Hematopoietic multipotent progenitor cell treated with erythropoietin and hydrocortisone succinate and interleukin-3 and kit ligand, for 4 days (in vitro differentiated cells): ENCODE data around the gene CLCNKB.
A peak's percentile ranks its signal among the peaks of the same experiment; 100 is the strongest.
"Not testable (repeated sequence)": the region's sequence is repeated elsewhere in the genome, so short reads cannot be mapped to it uniquely, and the experiment has no call there.

Experiments
- DNase-seq: peaks from one replicate; pipeline ENCODE4 v3.0.0-alpha.2; 2015

CLCNKB gene

GRCh38 chr1:16015960-16016901 is 27.4 kb upstream of the CLCNKB start:
- DNase-seq: no peak

GRCh38 chr1:16017076-16017460 is 26.5 kb upstream of the CLCNKB start:
- DNase-seq: no peak

DNA sequence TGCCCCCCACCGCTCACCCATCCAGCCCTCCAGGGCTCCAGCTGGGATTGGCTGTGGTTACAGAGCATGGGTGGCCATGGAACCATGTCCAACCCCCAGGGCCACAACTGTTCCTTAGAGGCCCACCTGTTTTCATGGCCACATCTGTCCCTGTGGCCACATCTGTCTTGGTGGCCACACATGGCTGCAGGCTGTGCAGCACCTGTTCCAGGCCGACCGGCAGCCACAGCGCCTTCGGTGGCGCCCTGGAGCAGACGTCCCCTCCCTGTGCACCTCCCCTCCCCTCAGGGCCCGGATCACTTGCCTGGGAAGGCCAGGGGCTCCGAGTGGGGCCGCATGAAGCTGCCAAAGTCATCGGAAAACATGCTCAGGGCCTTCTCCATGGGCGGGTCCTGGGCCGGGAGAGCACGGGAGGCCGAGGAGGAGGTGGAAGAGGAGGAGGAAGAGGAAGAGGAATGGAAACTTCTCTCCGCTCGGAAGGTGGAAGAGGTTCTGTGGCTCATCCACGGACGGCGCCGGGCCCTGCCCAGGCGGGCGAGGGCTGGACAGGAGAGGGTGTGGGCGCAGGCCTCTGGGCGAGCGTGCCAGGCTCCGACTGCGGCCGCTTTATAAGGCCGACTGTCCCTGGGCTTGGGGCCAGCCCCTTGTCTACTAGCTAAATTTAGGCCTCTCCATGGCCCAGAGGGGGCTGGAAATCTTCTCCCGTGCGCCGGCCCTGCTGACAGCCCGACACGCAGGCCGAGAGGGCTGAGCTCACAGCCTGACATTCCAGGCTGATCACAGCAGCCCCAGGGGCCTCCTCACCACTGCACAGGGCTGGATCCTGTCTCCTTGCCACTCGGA is 25.9 kb upstream of the CLCNKB start, which contains the start of gene HSPB7:
TSS of gene HSPB7 (minus strand) at position 583 of the 843 bp plus-strand sequence. CDS start at position 503, 80 bp downstream.
- DNase-seq: no peak

GRCh38 chr1:16018308-16018707 is 25.3 kb upstream of the CLCNKB start:
- DNase-seq: no peak

DNA sequence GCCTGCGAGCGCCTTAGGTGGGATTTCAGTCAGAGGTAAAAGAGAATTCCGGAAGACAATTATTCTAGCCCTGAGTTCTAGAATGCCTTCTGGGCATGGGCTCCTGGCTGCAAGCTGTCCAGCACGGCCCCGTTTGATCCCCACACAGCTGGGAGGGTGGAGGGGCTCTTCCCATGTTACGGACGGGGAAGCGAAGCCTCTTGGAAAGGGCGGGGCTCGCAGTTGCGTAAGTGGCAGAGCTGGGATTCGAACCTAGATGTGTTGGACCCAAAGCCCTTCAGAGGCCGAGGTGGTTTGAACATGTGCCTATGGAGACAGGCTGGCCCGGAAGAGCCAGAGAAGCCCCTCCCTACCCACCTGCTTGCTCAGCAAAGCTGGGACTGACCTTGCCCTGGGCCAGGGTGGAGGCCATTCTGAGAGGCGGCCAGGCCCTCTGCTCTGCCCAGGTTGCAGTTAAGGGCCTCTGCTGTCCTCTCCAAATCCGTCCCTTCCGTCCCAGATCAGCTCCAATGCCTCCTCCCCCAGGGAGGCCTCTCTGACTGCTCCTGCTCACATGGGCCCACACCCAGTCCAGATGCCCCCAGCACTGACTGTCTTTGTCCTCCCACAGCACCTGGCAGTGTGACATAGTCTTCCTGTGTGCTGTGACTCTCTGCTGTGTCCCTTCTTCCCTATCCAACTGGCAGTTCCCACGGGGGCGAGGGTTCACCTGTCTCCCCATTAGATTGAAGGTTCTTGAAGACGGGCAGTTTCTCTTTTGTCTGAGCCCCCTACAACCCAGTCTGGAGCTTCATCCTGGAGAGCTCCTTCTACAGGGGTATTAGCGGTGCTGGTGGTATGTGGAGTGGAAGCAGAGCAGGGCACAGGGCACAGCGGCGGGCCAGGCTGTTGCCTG is 24.6 kb upstream of the CLCNKB start:
- no peak for DNase-seq

DNA sequence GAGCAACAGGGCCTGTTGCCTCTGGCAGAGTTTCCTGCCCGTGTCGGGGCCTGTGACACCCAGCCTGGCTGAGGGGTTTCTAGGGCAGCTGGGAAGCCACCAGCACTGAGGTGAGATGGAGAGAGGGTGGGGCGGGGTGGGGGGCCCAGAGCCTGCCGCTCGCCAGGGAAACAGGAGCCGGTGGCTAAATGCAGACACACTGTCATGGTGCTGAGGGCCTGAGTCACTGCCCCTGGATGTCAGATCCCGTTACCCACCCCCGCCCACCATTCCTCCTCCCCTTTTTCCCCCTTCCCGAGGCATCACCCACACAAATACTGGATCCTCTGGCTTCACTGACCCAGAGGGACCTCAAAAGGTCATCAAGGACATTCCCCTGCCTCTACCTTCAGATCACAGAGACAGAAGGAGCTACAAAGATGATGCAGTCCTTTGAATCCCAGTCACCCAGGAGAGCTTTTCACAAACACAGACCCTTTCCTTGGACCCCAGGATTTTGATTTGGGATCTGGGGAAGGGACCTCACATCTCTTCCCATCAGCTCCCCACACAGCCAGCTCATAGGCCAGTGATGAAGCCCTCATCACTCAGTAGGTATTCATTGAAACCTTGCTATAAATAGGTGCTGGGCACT is 23.8 kb upstream of the CLCNKB start:
- DNase-seq: no peak

DNA sequence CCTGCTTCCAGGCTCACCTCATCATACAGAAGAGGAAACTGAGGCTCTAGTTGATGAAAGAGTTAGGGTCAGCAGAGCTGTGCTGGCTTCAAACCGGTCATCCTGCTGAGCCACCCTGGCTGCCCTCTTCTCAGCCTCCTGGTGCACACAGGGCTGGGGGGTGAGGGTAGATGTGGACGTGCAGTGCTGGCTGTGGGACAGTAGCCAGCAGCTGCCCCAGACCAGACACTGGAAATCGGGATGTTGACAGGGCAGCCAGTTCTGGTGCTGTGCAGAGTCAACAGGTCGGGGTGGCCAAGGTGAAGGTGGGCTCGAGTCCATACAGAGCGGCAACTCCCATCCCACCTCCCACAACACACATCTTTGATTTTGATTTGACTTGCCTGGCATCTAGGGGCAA is 23.3 kb upstream of the CLCNKB start:
- no peak for DNase-seq

GRCh38 chr1:16020878-16021277 is 22.7 kb upstream of the CLCNKB start:
- DNase-seq: not testable (repeated sequence)

DNA sequence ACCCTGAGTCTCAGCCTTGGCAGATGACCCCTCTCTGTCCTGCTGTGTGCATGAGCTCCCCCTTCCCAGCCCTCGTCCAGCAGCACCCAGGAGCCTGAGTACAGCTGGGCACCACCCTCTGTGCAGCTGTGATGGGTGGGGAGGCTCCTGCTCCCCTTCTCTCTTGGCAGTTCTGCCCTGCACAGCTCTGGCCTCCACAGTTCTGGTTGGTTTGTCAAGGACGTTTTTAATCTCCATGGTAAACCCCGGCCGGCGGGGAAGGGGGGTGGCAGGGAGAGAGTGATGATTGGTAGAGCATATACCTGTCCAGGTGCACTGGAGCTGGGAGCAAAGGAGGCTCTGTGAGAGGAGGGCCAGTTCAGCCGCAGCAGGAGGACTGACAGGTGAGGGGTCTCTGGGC is 21.9 kb upstream of the CLCNKB start, which contains the start of gene CLCNKA:
TSS of gene CLCNKA (plus strand) at position 356 of the 400 bp plus-strand sequence. CDS start 584 bp downstream, outside the sequence.
- no peak for DNase-seq

GRCh38 chr1:16022393-16022792 is 21.2 kb upstream of the CLCNKB start:
- no peak for DNase-seq

DNA sequence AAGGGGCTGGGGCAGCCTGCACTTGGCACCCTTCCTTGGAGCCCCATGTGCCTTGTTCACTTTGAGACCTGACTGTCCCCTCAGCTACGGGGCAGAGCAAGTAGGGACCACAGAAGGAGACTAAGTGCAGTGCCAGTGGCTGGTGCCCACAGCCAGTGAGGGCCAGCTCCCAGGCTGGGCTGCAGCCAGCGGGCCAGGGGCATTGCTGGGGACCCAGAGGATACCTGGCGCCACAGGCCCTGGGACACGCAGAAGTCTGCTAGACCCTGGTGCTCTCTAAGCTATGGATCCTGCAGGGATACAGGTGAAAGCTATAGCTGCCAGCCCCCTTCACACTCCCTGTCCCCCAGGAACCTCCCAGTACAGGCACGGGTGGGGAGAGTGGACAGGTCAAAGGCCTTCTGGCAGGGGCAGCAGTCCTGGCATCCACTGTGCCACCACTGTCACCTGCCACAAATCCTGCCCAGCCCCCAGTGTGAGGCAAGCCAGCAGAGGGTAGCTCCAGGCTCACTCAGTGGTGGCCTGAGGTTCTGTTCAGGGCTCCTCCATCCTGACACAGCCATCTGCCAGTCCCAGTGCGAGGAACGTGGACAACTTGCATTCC is 20.4 kb upstream of the CLCNKB start:
- DNase-seq: no peak

DNA sequence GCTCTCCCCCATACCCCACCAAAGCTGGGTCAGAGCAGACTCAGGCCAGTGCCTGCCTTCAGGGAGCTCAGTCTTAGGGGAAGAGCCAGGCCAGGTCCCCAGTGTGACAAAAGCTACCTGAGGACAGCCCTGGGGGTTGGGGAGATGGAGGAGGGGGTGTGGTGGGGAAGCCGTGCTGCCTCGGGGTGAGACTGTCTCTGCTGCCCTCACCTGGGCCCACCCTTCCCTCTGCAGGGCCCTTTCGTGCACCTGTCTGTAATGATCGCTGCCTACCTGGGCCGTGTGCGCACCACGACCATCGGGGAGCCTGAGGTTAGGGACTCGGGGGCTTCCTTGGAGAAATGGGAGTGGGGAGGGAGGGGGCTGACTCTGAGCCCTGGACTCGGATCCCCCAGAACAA is 17.3 kb upstream of the CLCNKB start:
- not testable (repeated sequence) for DNase-seq

- peak; percentile 56 for DNase-seq
Measured at GRCh38 chr1:16026723-16027484, 16.7 kb upstream of the CLCNKB start.

- no peak for DNase-seq
Measured at GRCh38 chr1:16028237-16029002, 15.2 kb upstream of the CLCNKB start.

DNA sequence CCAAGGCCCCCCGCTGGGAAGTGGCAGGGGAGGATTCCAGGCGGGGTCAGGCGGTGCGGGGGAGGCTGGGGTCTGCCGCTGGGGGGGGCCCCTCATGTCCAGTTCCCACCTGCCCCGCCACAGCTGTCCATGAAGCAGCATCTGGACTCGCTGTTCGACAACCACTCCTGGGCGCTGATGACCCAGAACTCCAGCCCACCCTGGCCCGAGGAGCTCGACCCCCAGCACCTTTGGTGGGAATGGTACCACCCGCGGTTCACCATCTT is 14.6 kb upstream of the CLCNKB start:
- DNase-seq: not testable (repeated sequence)

DNA sequence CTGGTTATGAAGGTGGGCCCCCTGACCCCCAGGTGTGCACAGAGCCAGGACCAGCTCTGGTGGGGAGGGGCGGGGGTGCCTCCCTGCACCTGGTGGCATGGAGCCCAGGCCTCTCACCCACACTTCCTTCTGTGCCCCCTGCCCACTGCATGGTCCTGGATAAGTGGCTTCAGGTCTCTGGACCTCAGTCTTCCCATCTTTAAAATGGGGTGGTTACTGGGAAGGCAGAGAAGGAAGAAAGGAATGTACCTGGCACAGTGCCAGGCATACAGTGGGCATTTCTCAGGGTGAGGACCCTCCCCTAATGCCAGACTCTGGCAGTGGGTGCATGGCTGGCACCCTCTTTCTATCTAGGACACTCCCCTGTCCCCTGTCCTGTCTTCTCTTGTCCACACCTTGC is 14.3 kb upstream of the CLCNKB start:
- no peak for DNase-seq

- DNase-seq: no peak
Measured at GRCh38 chr1:16031551-16031950, 12.0 kb upstream of the CLCNKB start.

DNA sequence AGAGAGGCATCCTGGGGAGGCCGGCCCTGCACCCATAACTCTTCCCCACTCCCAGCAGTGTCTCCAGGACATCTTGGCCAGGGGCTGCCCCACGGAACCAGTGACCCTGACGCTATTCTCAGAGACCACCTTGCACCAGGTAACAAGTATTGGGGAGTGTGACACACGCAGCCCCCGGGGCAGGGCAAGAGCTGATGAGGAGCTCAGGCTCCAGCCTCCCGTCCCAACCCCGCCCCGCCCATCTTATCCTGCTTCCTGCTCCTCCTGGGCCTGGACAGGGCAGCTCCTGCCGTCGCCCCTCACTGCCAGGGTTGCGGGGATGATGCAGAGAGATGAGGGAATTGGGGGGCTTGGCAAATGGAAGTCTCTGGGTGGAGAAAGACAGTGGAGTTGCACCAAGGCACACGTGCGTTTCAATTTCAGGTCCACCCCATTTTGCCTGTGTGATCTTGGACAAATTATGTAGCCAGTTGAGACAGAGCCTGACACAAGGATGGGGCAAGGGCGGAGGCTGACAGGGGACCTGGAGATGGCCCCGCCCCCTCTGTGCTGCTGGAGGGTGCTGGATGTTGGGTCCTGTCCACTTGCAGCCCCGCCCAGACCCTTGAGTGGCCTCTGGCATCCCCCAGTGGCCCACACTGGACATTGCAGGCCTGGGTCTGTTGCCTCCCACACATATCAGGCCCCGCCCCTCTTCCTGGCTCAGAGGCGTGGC is 11.0 kb upstream of the CLCNKB start:
- DNase-seq: peak; percentile 94

GRCh38 chr1:16033103-16033632 is 10.4 kb upstream of the CLCNKB start:
- DNase-seq: not testable (repeated sequence)
